Glutamatergic neuron (in vitro differentiated cells): Measurements from ENCODE around the gene PFDN1. TPM values are rescaled to one million over a fixed set of nuclear protein-coding genes. Genes with fewer than 3 reads are reported as not detected.

Experiments
- DNase-seq: peaks from one replicate; pipeline ENCODE4 v3.0.0; 2022
- H3K27ac Mint-ChIP-seq: one replicate; pipeline ENCODE4 v1.8.0; 2020; ENCODE audit warnings: mild to moderate bottlenecking, mixed read lengths, inconsistent platforms; ENCODE audit not compliant: unreplicated experiment
- H3K27me3 Mint-ChIP-seq: one replicate; pipeline ENCODE4 v1.8.0; 2020; ENCODE audit warnings: mild to moderate bottlenecking, moderate library complexity, mixed read lengths, inconsistent platforms; ENCODE audit not compliant: unreplicated experiment
- H3K36me3 Mint-ChIP-seq: one replicate; pipeline ENCODE4 v1.8.0; 2020; ENCODE audit warnings: mild to moderate bottlenecking, mixed read lengths, inconsistent platforms; ENCODE audit not compliant: unreplicated experiment
- H3K4me1 Mint-ChIP-seq: one replicate; pipeline ENCODE4 v1.8.0; 2020; ENCODE audit warnings: mild to moderate bottlenecking, low read depth, mixed read lengths, inconsistent platforms; ENCODE audit not compliant: unreplicated experiment
- H3K4me3 Mint-ChIP-seq: one replicate; pipeline ENCODE4 v1.8.0; 2020; ENCODE audit warnings: mild to moderate bottlenecking, mixed read lengths, inconsistent platforms; ENCODE audit not compliant: unreplicated experiment
- H3K9me3 Mint-ChIP-seq: one replicate; pipeline ENCODE4 v1.8.0; 2020; ENCODE audit warnings: mild to moderate bottlenecking, moderate library complexity, mixed read lengths, inconsistent platforms; ENCODE audit not compliant: unreplicated experiment
- total RNA-seq: library from RNA; stranded (reverse); fragmentation: NEBNext Ultra II Directional; extraction: Animal tissue kit (Norgen Biotek cat#: 25700); gene quantifications from one replicate; pipeline ENCODE4 v1.2.1, GENCODE V29; 2021; ENCODE audit not compliant: unreplicated experiment
- TF ChIP-seq, protein P1 (sequence below): fragments of 200-600 bp; sonication (generic); IDR thresholded peaks from one replicate; pipeline ENCODE4 v1.5.0; 2021; ENCODE audit not compliant: partially characterized antibody, unreplicated experiment

PFDN1 gene
- total RNA-seq, 1 donor from 2014 or later = 67.7 TPM

- H3K4me1 Mint-ChIP-seq = peaks cover 7% of the 10 kb centered on the region
- no peaks in the 10 kb centered on the region for H3K36me3 Mint-ChIP-seq
- no peak for DNase-seq
- peaks cover 3% of the 10 kb centered on the region for H3K9me3 Mint-ChIP-seq
- TF ChIP-seq, protein P1, sequence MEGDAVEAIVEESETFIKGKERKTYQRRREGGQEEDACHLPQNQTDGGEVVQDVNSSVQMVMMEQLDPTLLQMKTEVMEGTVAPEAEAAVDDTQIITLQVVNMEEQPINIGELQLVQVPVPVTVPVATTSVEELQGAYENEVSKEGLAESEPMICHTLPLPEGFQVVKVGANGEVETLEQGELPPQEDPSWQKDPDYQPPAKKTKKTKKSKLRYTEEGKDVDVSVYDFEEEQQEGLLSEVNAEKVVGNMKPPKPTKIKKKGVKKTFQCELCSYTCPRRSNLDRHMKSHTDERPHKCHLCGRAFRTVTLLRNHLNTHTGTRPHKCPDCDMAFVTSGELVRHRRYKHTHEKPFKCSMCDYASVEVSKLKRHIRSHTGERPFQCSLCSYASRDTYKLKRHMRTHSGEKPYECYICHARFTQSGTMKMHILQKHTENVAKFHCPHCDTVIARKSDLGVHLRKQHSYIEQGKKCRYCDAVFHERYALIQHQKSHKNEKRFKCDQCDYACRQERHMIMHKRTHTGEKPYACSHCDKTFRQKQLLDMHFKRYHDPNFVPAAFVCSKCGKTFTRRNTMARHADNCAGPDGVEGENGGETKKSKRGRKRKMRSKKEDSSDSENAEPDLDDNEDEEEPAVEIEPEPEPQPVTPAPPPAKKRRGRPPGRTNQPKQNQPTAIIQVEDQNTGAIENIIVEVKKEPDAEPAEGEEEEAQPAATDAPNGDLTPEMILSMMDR = no peak
- H3K4me3 Mint-ChIP-seq = no peak overlapping the region
- H3K27me3 Mint-ChIP-seq = peaks cover 10% of the 10 kb centered on the region
- H3K27ac Mint-ChIP-seq = peak overlapping the region; percentile 60
These were observed 15.9 kb upstream of the PFDN1 start for GRCh38 chr5:140318792-140319191.

GRCh38 chr5:140317859-140318258 lies 15.0 kb upstream of the PFDN1 start:
- Mint-ChIP-seq H3K4me3 (no peak overlapping the region), H3K36me3 (no peaks in the 10 kb centered on the region), H3K4me1 (peaks cover 7% of the 10 kb centered on the region), H3K27ac (no peak overlapping the region), H3K9me3 (peaks cover 3% of the 10 kb centered on the region), H3K27me3 (peaks cover 10% of the 10 kb centered on the region)
- DNase-seq = no peak
- TF ChIP-seq, protein P1 = no peak

GRCh38 chr5:140312791-140313189 lies 9.9 kb upstream of the PFDN1 start:
- DNase-seq = no peak
- H3K4me3 Mint-ChIP-seq = no peak overlapping the region
- H3K27ac Mint-ChIP-seq = no peak overlapping the region
- H3K36me3 Mint-ChIP-seq = no peaks in the 10 kb centered on the region
- TF ChIP-seq, protein P1 = no peak
- H3K9me3 Mint-ChIP-seq = no peaks in the 10 kb centered on the region
- H3K27me3 Mint-ChIP-seq = no peaks in the 10 kb centered on the region
- H3K4me1 Mint-ChIP-seq = no peaks in the 10 kb centered on the region

DNA sequence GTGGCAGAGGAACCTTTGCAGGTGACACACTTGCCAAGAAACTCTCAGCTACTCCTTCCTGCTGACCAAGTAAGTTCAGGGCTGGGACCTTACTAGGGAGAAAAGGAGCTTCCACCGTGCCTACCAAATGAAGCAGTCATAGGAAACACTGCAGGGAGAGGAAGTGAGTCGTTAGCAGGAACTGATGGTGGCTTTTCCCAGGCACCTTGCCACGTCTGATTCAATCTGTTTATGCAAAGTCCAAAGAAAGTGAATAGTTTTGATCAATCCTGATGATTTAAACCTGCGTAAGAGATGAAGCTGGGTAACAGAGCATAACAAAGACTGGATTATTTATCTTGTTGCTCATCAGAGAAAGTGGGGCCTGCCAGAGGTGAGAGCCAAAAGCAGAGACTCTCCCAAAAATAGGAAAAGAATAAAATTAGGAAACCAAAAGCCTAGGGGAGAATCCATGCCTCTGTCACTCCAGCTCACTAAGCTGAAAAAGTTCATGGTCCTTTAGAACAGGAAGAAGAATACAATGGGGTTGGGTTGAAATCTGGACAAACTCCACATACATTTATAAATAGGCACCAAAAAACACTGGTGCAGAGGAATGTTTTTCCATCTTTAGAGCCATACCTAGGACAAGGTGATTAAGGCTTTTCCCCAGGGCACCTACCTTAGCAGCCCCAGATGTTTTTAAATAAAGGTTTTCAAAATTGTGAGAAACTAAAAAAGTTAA lies 9.3 kb upstream of the PFDN1 start:
- Mint-ChIP-seq H3K27ac (no peak overlapping the region), H3K27me3 (no peaks in the 10 kb centered on the region), H3K36me3 (no peaks in the 10 kb centered on the region), H3K4me3 (no peak overlapping the region), H3K4me1 (no peaks in the 10 kb centered on the region), H3K9me3 (no peaks in the 10 kb centered on the region)
- TF ChIP-seq, protein P1 = no peak
- DNase-seq = no peak

GRCh38 chr5:140311011-140311467 lies 8.1 kb upstream of the PFDN1 start:
- H3K4me1 Mint-ChIP-seq = no peaks in the 10 kb centered on the region
- no peak for DNase-seq
- H3K27me3 Mint-ChIP-seq = no peaks in the 10 kb centered on the region
- H3K4me3 Mint-ChIP-seq = no peak overlapping the region
- no peaks in the 10 kb centered on the region for H3K36me3 Mint-ChIP-seq
- no peak overlapping the region for H3K27ac Mint-ChIP-seq
- H3K9me3 Mint-ChIP-seq = no peaks in the 10 kb centered on the region
- TF ChIP-seq, protein P1 = no peak
